ENCODE data around the gene HMGN1.
"Not testable (repeated sequence)": the region's sequence is repeated elsewhere in the genome, so short reads cannot be mapped to it uniquely, and the experiment has no call there.

Gene HMGN1

GRCh38 chr21:39382096-39382495 lies 33.2 kb upstream of the HMGN1 start:
- not testable (repeated sequence) for H3K27me3 ChIP-seq (ENCODE audit: control insufficient read depth, insufficient read depth, low read length); H3K4me3 ChIP-seq (ENCODE audit: low read length); H3K27ac ChIP-seq (ENCODE audit: low read depth, low read length); H3K36me3 ChIP-seq (ENCODE audit: control insufficient read depth, insufficient read depth, low read length); H3K9ac ChIP-seq (ENCODE audit: low read length)
- H3K4me1 ChIP-seq (ENCODE audit: control insufficient read depth, insufficient read depth, low read length), result peaks cover 12% of the 10 kb centered on the region

- H3K27me3 ChIP-seq (ENCODE audit: control insufficient read depth, insufficient read depth, low read length), result no peaks in the 10 kb centered on the region
- H3K4me3 ChIP-seq (ENCODE audit: low read length), result peak overlapping the region; percentile 86
- peak overlapping the region; percentile 97 for H3K27ac ChIP-seq (ENCODE audit: low read depth, low read length)
- H3K36me3 ChIP-seq (ENCODE audit: control insufficient read depth, insufficient read depth, low read length), result no peaks in the 10 kb centered on the region
- peaks cover 8% of the 10 kb centered on the region for H3K4me1 ChIP-seq (ENCODE audit: control insufficient read depth, insufficient read depth, low read length)
- H3K9ac ChIP-seq (ENCODE audit: low read length), result peak overlapping the region; percentile 45
Measured at GRCh38 chr21:39381009-39381408, 32.1 kb upstream of the HMGN1 start.

GRCh38 chr21:39379986-39380891 lies 31.4 kb upstream of the HMGN1 start:
- Histone ChIP-seq H3K9ac (ENCODE audit: low read length) (peak overlapping the region; percentile 59), H3K27me3 (ENCODE audit: control insufficient read depth, insufficient read depth, low read length) (no peaks in the 10 kb centered on the region)

GRCh38 chr21:39377444-39378050 lies 28.7 kb upstream of the HMGN1 start:
- no peak overlapping the region for H3K4me3 ChIP-seq (ENCODE audit: low read length)
- H3K27ac ChIP-seq (ENCODE audit: low read depth, low read length), result no peak overlapping the region
- no peak overlapping the region for H3K9ac ChIP-seq (ENCODE audit: low read length)
- H3K36me3 ChIP-seq (ENCODE audit: control insufficient read depth, insufficient read depth, low read length), result no peaks in the 10 kb centered on the region
- no peaks in the 10 kb centered on the region for H3K27me3 ChIP-seq (ENCODE audit: control insufficient read depth, insufficient read depth, low read length)
- peaks cover 7% of the 10 kb centered on the region for H3K4me1 ChIP-seq (ENCODE audit: control insufficient read depth, insufficient read depth, low read length)

More at GRCh38 chr21:39379986-39380891, 31.4 kb upstream of the HMGN1 start:
- Histone ChIP-seq H3K4me1 (ENCODE audit: control insufficient read depth, insufficient read depth, low read length) (peaks cover 7% of the 10 kb centered on the region), H3K27ac (ENCODE audit: low read depth, low read length) (peak overlapping the region; percentile 97), H3K4me3 (ENCODE audit: low read length) (peak overlapping the region; percentile 86), H3K36me3 (ENCODE audit: control insufficient read depth, insufficient read depth, low read length) (no peaks in the 10 kb centered on the region)

GRCh38 chr21:39375446-39375845 lies 26.6 kb upstream of the HMGN1 start:
- H3K9ac ChIP-seq (ENCODE audit: low read length), result no peak overlapping the region
- no peak overlapping the region for H3K4me3 ChIP-seq (ENCODE audit: low read length)
- H3K27ac ChIP-seq (ENCODE audit: low read depth, low read length), result no peak overlapping the region
- peaks cover 3% of the 10 kb centered on the region for H3K4me1 ChIP-seq (ENCODE audit: control insufficient read depth, insufficient read depth, low read length)
- no peaks in the 10 kb centered on the region for H3K27me3 ChIP-seq (ENCODE audit: control insufficient read depth, insufficient read depth, low read length)
- no peaks in the 10 kb centered on the region for H3K36me3 ChIP-seq (ENCODE audit: control insufficient read depth, insufficient read depth, low read length)

- no peaks in the 10 kb centered on the region for H3K36me3 ChIP-seq (ENCODE audit: control insufficient read depth, insufficient read depth, low read length)
- H3K4me3 ChIP-seq (ENCODE audit: low read length), result no peak overlapping the region
- H3K27me3 ChIP-seq (ENCODE audit: control insufficient read depth, insufficient read depth, low read length), result no peaks in the 10 kb centered on the region
- H3K4me1 ChIP-seq (ENCODE audit: control insufficient read depth, insufficient read depth, low read length), result no peaks in the 10 kb centered on the region
- H3K27ac ChIP-seq (ENCODE audit: low read depth, low read length), result no peak overlapping the region
- no peak overlapping the region for H3K9ac ChIP-seq (ENCODE audit: low read length)
Measured at GRCh38 chr21:39374046-39374445, 25.2 kb upstream of the HMGN1 start.

- H3K4me3 ChIP-seq (ENCODE audit: low read length), result no peak overlapping the region
- H3K36me3 ChIP-seq (ENCODE audit: control insufficient read depth, insufficient read depth, low read length), result no peaks in the 10 kb centered on the region
- H3K4me1 ChIP-seq (ENCODE audit: control insufficient read depth, insufficient read depth, low read length), result no peaks in the 10 kb centered on the region
- no peaks in the 10 kb centered on the region for H3K27me3 ChIP-seq (ENCODE audit: control insufficient read depth, insufficient read depth, low read length)
- H3K27ac ChIP-seq (ENCODE audit: low read depth, low read length), result no peak overlapping the region
- no peak overlapping the region for H3K9ac ChIP-seq (ENCODE audit: low read length)
Measured at GRCh38 chr21:39373634-39374033, 24.7 kb upstream of the HMGN1 start.

- not testable (repeated sequence) for H3K27ac ChIP-seq (ENCODE audit: low read depth, low read length); H3K4me1 ChIP-seq (ENCODE audit: control insufficient read depth, insufficient read depth, low read length); H3K4me3 ChIP-seq (ENCODE audit: low read length); H3K27me3 ChIP-seq (ENCODE audit: control insufficient read depth, insufficient read depth, low read length); H3K36me3 ChIP-seq (ENCODE audit: control insufficient read depth, insufficient read depth, low read length); H3K9ac ChIP-seq (ENCODE audit: low read length)
Measured at GRCh38 chr21:39369896-39370288, 21.0 kb upstream of the HMGN1 start.

- H3K27ac ChIP-seq (ENCODE audit: low read depth, low read length), result no peak overlapping the region
- H3K27me3 ChIP-seq (ENCODE audit: control insufficient read depth, insufficient read depth, low read length), result no peaks in the 10 kb centered on the region
- H3K4me3 ChIP-seq (ENCODE audit: low read length), result no peak overlapping the region
- H3K9ac ChIP-seq (ENCODE audit: low read length), result no peak overlapping the region
- H3K36me3 ChIP-seq (ENCODE audit: control insufficient read depth, insufficient read depth, low read length), result no peaks in the 10 kb centered on the region
- H3K4me1 ChIP-seq (ENCODE audit: control insufficient read depth, insufficient read depth, low read length), result no peaks in the 10 kb centered on the region
Measured at GRCh38 chr21:39367783-39368182, 18.9 kb upstream of the HMGN1 start.

GRCh38 chr21:39366563-39366962 lies 17.7 kb upstream of the HMGN1 start:
- Histone ChIP-seq H3K27ac (ENCODE audit: low read depth, low read length) (no peak overlapping the region), H3K27me3 (ENCODE audit: control insufficient read depth, insufficient read depth, low read length) (no peaks in the 10 kb centered on the region), H3K9ac (ENCODE audit: low read length) (no peak overlapping the region), H3K4me1 (ENCODE audit: control insufficient read depth, insufficient read depth, low read length) (no peaks in the 10 kb centered on the region), H3K4me3 (ENCODE audit: low read length) (no peak overlapping the region), H3K36me3 (ENCODE audit: control insufficient read depth, insufficient read depth, low read length) (no peaks in the 10 kb centered on the region)

GRCh38 chr21:39364949-39365348 lies 16.1 kb upstream of the HMGN1 start:
- Histone ChIP-seq H3K4me1 (ENCODE audit: control insufficient read depth, insufficient read depth, low read length) (no peaks in the 10 kb centered on the region), H3K27me3 (ENCODE audit: control insufficient read depth, insufficient read depth, low read length) (no peaks in the 10 kb centered on the region), H3K36me3 (ENCODE audit: control insufficient read depth, insufficient read depth, low read length) (no peaks in the 10 kb centered on the region), H3K4me3 (ENCODE audit: low read length) (no peak overlapping the region), H3K27ac (ENCODE audit: low read depth, low read length) (no peak overlapping the region), H3K9ac (ENCODE audit: low read length) (no peak overlapping the region)

GRCh38 chr21:39363607-39364555 lies 15.0 kb upstream of the HMGN1 start:
- no peaks in the 10 kb centered on the region for H3K4me1 ChIP-seq (ENCODE audit: control insufficient read depth, insufficient read depth, low read length)
- no peaks in the 10 kb centered on the region for H3K36me3 ChIP-seq (ENCODE audit: control insufficient read depth, insufficient read depth, low read length)
- no peak overlapping the region for H3K27ac ChIP-seq (ENCODE audit: low read depth, low read length)
- H3K4me3 ChIP-seq (ENCODE audit: low read length), result no peak overlapping the region
- no peaks in the 10 kb centered on the region for H3K27me3 ChIP-seq (ENCODE audit: control insufficient read depth, insufficient read depth, low read length)
- H3K9ac ChIP-seq (ENCODE audit: low read length), result no peak overlapping the region

Data from rectal smooth muscle tissue (tissue), 1 donor.